ENCODE measurements around the gene KLF12. TPM values are rescaled to one million over a fixed set of nuclear protein-coding genes. Genes with fewer than 3 reads are reported as not detected.

KLF12 gene
- polyA plus RNA-seq, 3 donors, result 0.04 to 1.3 (median 0.38) TPM

DNA sequence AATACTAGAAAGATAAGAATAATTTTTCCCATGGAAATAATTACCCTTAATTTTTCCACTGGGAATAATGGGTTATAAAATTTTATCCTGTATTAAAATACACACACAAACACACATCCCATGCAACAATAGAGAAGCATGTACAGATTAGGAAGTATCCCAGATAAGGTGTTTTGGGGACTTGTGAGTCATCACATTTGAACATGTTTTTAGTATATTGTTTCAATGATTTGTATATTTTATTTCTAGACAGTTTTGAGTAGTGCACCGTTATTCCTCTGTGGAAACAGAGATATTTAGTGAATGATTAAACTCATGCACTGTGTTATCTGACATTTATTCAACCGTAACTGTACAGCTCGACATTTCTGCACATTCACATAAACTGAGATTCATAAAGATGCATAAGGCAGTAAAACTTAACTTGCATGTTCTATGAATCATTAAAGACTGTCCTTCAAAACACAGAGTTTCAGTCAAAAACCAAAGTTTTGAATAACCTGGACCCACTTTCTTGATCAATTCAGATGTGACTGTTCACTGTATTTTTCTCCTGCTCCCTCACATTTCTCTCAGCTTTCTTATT, 30.1 kb downstream of the KLF12 start:
- Mint-ChIP-seq H3K27me3 (ENCODE audit: low read depth in 3 of 3) (peaks cover 0 to 1% (median 0%) of the 10 kb centered on the region in 3 donors), H3K27ac (no peak overlapping the region), H3K36me3 (no peaks in the 10 kb centered on the region), H3K4me3 (no peak overlapping the region), H3K9me3 (peaks cover 0 to 7% (median 0%) of the 10 kb centered on the region in 7 donors), H3K4me1 (no peaks in the 10 kb centered on the region)
- intact Hi-C loops (cut with micrococcal nuclease), result no loop called here
- Histone ChIP-seq H3K27me3 (ENCODE audit: control insufficient read depth in 2 of 2, insufficient read depth in 2 of 2, low read length in 2 of 2) (no peaks in the 10 kb centered on the region), H3K4me2 (replicated peaks; ENCODE audit: extremely low read depth, low read length, poor library complexity, severe bottlenecking) (no peak overlapping the region), H2AFZ (ENCODE audit: insufficient read depth, low read depth, low read length, poor library complexity, severe bottlenecking) (no peak overlapping the region), H4K20me1 (ENCODE audit: insufficient read depth, low read length) (no peaks in the 10 kb centered on the region), H3K36me3 (replicated peaks in 1 of 2; ENCODE audit: control insufficient read depth in 1 of 2, insufficient read depth in 2 of 2, low read length in 2 of 2) (no peaks in the 10 kb centered on the region), H3K9ac (ENCODE audit: insufficient read depth, low read length, poor library complexity, severe bottlenecking) (no peak overlapping the region), H3K4me3 (replicated peaks in 1 of 3; ENCODE audit: low read depth in 2 of 3, low read length in 3 of 3) (no peak overlapping the region), H3K9me3 (replicated peaks in 1 of 2; ENCODE audit: control insufficient read depth in 1 of 2, insufficient read depth in 1 of 2, low read length in 2 of 2) (no peaks in the 10 kb centered on the region), H3K79me2 (ENCODE audit: insufficient read depth, low read length) (no peaks in the 10 kb centered on the region), H3K27ac (ENCODE audit: low read depth in 1 of 2, low read length in 2 of 2) (no peak overlapping the region), H3K4me1 (ENCODE audit: control insufficient read depth in 1 of 2, insufficient read depth in 2 of 2, low read length in 2 of 2) (no peaks in the 10 kb centered on the region)
- no CpG with 5 or more reads among the region's 3 CpGs for WGBS (ENCODE audit: insufficient coverage)
- no peak for DNase-seq
- TF ChIP-seq, protein P1, sequence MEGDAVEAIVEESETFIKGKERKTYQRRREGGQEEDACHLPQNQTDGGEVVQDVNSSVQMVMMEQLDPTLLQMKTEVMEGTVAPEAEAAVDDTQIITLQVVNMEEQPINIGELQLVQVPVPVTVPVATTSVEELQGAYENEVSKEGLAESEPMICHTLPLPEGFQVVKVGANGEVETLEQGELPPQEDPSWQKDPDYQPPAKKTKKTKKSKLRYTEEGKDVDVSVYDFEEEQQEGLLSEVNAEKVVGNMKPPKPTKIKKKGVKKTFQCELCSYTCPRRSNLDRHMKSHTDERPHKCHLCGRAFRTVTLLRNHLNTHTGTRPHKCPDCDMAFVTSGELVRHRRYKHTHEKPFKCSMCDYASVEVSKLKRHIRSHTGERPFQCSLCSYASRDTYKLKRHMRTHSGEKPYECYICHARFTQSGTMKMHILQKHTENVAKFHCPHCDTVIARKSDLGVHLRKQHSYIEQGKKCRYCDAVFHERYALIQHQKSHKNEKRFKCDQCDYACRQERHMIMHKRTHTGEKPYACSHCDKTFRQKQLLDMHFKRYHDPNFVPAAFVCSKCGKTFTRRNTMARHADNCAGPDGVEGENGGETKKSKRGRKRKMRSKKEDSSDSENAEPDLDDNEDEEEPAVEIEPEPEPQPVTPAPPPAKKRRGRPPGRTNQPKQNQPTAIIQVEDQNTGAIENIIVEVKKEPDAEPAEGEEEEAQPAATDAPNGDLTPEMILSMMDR (IDR thresholded peaks at IDR 0.05), result no peak

DNA sequence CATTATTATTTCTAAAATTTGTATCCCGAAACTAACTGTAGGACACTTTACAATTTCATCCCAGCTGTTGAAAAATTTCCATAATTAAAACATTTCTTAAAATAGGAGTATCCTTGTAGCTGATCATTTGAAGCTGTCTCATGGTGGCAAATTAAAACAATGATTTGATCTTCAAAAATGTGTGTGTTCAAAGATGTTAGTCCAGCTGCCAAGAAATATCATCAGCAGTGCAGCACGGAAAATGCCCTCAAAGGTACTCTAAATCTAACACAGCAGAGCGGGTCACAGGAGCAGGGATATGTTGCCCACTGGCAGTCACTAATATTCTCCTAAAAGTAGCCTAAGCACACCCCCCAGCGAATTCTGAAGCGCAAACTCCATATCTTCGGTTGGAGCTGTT, 31.0 kb downstream of the KLF12 start:
- Histone ChIP-seq H4K20me1 (ENCODE audit: insufficient read depth, low read length) (no peaks in the 10 kb centered on the region), H3K9ac (ENCODE audit: insufficient read depth, low read length, poor library complexity, severe bottlenecking) (no peak overlapping the region), H3K4me1 (ENCODE audit: control insufficient read depth in 1 of 2, insufficient read depth in 2 of 2, low read length in 2 of 2) (no peaks in the 10 kb centered on the region), H3K4me3 (replicated peaks in 1 of 3; ENCODE audit: low read depth in 2 of 3, low read length in 3 of 3) (no peak overlapping the region), H3K36me3 (replicated peaks in 1 of 2; ENCODE audit: control insufficient read depth in 1 of 2, insufficient read depth in 2 of 2, low read length in 2 of 2) (no peaks in the 10 kb centered on the region), H3K27ac (ENCODE audit: low read depth in 1 of 2, low read length in 2 of 2) (no peak overlapping the region), H3K79me2 (ENCODE audit: insufficient read depth, low read length) (no peaks in the 10 kb centered on the region), H3K4me2 (replicated peaks; ENCODE audit: extremely low read depth, low read length, poor library complexity, severe bottlenecking) (no peak overlapping the region), H3K27me3 (ENCODE audit: control insufficient read depth in 2 of 2, insufficient read depth in 2 of 2, low read length in 2 of 2) (no peaks in the 10 kb centered on the region), H3K9me3 (replicated peaks in 1 of 2; ENCODE audit: control insufficient read depth in 1 of 2, insufficient read depth in 1 of 2, low read length in 2 of 2) (no peaks in the 10 kb centered on the region), H2AFZ (ENCODE audit: insufficient read depth, low read depth, low read length, poor library complexity, severe bottlenecking) (no peak overlapping the region)
- WGBS (ENCODE audit: insufficient coverage), result 89% methylated on average over 2 of the region's 6 CpGs
- peaks cover 0 to 1% (median 0%) of the 10 kb centered on the region in 3 donors for H3K27me3 Mint-ChIP-seq (ENCODE audit: low read depth in 3 of 3)
- TF ChIP-seq, protein P1 (IDR thresholded peaks at IDR 0.05), result no peak
- H3K36me3 Mint-ChIP-seq, result no peaks in the 10 kb centered on the region
- no peaks in the 10 kb centered on the region for H3K4me1 Mint-ChIP-seq
- H3K27ac Mint-ChIP-seq, result no peak overlapping the region
- intact Hi-C loops (cut with micrococcal nuclease), result no loop called here
- H3K4me3 Mint-ChIP-seq, result no peak overlapping the region
- peaks cover 0 to 4% (median 2%) of the 10 kb centered on the region in 7 donors for H3K9me3 Mint-ChIP-seq
- DNase-seq, result no peak

All from CD14-positive monocyte (primary cell).